Measurements from ENCODE around the gene HEATR5B.
"Not testable (repeated sequence)": the region's sequence is repeated elsewhere in the genome, so short reads cannot be mapped to it uniquely, and the experiment has no call there.

The HEATR5B gene

DNA sequence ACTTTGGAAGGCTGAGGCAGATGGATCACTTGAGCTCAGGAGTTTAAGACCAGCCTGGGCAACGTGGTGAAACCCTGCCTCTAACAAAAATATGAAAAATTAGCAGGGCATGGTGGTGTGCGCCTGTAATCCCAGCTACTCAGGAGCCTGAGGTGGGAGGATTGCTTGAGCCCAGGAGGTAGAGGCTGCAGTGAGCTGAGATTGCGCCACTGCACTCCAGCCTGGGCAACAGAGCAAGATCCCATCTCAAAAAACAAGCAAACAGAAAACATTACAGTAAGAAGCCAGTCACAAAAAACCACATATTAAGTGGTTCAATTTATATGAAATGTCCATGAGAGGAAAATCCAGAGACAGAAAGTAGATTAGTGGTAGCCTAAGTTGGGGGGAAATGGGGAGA lies 105.2 kb downstream of the HEATR5B start:
- DNase-seq: not testable (repeated sequence)

DNA sequence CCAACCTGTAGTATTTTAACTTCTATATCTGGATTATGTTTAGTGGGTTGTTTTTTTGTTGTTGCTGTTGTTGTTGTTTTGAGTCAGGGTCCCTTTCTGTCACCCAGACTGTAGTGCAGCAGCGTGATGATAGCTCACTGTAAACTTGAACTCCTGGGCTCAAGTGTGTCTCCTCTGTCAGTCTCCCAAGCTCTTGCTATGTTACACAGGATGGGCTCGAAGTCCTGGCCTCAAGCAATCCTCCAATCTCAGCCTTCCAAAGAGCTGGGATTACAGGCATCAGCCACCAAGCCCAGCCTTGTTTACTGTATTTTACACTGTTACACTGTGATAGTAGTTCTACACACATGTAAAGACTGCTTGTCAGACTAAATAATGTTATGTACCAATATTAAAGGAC lies 108.1 kb downstream of the HEATR5B start:
- DNase-seq: no peak

DNA sequence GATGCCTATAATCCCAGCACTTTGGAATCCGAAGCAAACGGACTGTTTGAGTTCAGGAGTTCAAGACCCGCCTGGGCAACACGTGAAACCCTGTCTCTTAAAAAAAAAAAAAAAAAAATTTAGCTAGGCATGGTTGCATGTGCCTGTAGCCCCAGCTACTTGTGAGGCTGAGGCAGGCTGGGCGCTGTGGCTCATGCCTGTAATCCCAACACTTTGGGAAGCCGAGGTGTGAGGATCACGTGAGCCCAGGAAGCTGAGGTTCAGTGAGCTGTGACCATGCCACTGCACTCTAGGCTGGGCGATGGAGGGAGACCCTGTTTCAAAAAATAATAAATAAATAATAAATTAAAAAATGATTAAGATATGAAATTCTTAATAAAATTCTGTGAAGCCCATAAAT lies 108.9 kb downstream of the HEATR5B start:
- DNase-seq: no peak

DNA sequence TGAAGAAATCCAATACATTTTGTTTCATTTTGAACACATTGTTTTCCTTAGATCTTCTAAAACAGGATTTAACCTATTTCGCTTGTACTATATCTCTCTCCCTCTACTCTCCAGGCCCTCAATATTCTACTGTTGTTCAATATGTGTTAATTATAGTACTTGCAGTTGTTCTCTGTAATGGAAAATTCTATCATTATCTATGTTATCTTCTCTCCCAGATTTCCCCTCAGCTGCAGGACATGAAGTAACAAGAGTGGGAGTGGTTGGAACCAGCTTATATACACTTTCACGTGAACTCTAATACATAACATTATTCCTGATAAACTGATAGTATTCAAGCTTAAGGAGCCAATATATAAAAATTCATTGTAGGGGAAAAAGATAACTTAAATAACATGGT lies 110.9 kb downstream of the HEATR5B start:
- DNase-seq: no peak

DNA sequence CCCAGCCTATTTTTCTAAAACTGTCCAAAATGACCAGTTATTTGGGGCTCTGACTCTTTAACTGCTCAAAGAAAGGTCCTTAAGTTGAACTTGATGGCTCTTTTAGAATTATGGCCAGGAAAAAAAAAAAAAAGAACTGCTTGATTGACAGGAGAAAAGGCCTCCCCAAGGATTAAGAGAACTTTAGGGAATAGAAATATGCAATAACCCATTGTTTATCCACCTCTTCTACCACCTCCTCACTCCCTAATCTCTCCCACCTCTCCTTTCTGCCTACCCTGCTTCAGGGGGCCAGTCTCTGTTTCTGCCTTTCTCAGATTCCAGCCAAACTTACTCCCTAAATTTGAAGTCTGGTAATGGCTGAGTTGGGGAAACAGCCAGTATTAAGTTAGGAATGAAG lies 112.2 kb downstream of the HEATR5B start:
- no peak for DNase-seq

DNA sequence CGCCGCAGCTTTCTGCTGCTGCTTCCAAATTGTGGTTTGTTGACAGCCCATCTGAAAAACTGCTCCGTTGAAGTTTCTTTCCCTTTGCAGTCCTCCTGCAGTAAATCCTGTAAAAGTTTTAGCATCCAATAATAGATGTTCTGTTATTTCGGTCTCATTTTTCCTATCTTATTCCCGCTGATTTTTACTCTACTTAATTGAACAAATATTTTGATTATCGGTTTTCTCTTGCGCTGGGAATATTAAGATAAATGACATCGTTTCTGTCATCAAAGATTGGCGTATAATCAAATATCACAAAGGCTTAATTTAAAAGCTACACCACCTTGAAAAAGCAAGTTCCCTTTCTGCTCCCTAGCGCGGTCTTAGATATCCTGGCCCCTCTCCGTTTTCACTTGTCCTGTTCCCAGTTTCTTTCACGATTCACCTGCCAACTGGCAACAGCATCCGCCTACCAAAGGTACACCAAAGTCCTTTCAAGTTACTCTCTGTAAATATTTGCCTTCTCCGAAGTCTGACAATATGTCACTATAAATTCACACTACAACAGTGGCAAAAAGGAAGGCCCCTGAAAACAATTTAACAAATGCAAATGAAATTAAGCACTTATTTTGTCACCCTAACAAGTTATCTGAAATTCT lies 116.8 kb downstream of the HEATR5B start:
- no peak for DNase-seq

DNA sequence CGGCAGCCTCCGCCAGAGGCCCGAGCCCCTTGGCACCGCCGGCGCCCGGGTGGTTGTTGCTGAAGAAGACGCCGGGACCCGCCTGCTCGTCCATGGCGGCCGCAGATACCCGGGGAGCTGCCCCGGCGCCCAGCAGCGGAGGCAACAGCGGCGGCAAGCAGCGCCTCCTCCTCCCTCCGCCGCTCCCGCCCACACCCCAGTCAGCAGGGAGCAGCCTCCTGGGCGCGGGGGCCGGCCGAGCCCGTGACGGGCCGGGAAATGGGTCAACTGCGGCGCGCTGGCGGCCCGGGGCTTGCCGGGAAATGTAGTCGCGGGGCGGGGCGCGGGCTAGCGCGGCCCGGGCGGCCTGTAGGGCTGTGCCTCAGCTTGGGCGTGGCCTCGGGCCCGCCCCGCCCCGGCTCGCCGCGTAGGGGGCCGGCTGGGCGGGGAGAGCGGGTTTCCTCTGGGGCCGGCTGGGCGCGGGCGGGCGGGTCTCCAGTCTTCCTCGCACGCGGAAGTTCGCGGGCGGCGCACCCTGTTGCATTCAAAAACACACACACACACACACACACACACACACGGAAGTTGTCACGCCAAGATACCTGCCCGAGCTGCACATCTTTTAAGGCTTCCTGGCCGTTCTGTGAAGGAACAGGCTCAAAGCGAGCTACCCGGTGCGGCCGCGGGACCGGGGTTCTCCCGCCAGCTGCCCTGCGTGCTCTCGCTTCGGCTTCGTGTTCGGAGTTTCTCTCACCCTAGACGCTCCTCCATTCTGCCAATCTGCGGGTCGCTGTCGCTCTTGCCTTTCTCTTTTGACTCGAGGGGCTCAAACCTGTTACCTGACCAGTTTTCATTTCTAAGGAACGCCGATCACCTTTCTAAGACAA lies 117.6 kb downstream of the HEATR5B start, which contains the start of gene STRN:
Gene STRN (minus strand): TSS at position 167 of the 866 bp plus-strand sequence. CDS start 73 bp downstream, at position 94.
- DNase-seq: peak; percentile 97

DNA sequence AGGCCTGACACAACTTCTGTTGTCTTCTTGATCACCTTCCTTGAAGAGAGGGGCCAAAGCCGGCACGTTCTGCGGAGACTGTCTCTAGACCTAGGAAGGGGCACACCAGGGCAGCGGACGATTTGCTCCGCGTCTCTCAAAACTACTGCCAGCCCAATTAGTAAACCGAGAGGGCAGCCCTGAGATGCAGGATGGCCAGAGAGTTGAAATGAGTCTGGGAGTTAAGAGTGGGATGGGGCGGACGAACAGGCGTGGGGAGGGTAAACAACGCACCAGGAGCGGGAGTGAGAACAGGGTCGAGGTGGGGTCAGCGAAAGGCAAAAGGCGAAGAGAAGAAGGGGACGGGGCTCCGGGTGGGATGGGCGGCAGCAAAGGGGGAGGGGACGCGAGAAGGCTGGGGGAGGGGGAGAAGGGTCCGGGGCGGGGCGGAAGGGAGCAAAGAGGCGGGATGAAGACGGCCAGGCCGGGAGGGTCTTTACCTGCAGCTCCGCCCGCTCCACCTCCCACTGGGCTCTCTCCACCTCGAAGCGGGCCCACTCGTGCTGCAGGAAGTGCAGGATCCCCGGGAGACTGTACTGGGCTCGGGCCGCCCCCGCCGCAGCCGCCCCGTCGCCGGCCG lies 118.3 kb downstream of the HEATR5B start:
- no peak for DNase-seq

DNA sequence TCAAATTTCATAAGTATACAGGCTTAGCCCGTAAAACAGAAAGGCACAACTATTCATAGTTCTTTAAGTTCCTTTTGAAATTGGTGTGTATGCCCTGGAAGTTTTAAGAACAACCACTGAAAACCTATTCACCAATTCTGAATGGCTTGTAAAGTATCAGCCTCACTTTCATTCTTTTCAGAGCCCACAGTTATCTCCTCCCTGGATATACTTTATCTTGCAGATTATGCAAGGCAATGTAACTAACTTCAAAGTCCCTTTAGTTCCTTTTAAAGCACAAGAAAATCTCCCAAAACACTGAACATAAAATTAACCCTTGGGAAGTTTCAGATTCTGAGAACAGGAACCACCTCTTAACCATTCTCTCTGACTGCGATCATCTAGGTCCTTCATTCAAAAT lies 119.0 kb downstream of the HEATR5B start:
- no peak for DNase-seq

DNA sequence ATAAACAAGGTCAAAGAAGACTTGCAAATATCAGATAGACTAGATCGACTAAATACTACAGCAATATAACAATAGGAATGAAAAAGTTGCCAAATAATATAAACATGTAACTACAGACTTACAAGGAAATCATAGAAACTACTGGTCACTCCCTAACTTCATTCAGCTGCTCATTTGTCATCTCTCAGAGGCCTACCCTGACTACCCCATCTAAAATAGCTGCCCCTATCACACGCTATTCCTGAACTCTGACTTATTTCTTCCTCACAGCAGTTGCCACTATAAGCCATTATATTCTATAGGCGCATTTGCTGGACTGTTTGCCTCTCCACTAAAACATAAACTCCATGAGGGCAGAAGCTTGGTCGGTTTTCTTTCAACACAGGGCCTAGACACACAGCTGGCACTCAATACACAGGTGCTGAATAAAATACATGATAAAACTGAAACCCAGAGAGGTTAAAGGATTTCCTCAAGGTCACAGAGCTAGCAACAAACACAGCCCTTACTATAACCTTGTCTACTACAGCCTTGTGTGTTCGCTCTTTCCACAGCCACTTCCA lies 119.6 kb downstream of the HEATR5B start:
- DNase-seq: no peak

DNA sequence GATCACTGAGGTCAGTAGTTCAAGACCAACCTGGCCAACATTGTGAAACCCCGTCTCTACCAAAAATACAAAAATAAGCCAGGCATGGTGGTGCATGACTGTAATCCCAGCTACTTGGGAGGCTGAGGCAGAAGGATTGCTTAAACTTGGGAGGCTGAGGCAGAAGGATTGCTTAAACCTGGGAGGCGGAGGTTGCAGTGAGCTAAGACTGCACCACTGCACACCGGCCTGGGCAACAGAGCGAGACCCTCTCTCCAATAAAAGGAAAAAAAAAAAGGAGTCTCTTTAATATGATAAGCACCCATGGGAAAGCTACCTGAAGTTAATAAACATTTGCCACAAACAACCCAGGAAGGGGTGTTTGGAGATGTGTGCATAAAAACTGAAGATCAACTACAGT lies 120.4 kb downstream of the HEATR5B start:
- DNase-seq: no peak

DNA sequence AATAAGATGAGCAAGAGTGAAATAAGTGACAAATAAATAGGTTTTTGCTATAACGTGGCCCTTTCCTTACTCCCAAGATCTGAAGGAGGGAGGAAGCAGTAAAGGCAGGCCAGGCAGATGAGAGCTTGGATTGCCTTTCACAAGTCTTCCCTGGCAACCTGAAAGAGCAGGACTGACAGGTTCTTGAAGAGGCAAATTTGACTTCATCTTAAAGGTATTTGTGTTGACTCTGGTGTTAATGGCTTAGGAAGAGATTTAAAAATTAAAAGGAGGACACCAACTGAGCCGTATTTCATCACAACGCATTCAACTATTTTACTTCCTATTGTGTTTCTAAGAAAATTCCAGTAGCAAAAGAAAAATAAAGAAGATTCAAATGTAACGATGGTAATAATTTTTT lies 121.1 kb downstream of the HEATR5B start:
- DNase-seq: no peak

DNA sequence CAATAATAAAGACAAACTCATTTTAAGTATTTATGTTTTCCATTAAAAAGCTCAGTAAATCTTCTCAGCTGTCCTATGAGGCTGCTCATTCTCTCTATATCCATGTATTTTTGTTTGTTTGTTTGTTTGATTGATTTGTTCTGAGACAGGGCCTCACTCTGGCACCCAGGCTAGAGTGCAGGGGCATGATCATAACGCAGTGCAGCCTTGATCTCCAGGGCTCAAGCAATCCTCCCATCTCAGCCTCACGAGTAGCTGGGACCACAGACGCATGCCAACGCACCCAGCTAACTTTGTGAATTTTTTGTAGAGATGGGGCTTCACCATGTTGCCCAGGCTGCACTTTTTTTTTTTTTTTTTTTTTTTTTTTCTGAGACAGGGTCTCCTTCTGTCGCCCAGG lies 123.4 kb downstream of the HEATR5B start:
- DNase-seq: no peak

DNA sequence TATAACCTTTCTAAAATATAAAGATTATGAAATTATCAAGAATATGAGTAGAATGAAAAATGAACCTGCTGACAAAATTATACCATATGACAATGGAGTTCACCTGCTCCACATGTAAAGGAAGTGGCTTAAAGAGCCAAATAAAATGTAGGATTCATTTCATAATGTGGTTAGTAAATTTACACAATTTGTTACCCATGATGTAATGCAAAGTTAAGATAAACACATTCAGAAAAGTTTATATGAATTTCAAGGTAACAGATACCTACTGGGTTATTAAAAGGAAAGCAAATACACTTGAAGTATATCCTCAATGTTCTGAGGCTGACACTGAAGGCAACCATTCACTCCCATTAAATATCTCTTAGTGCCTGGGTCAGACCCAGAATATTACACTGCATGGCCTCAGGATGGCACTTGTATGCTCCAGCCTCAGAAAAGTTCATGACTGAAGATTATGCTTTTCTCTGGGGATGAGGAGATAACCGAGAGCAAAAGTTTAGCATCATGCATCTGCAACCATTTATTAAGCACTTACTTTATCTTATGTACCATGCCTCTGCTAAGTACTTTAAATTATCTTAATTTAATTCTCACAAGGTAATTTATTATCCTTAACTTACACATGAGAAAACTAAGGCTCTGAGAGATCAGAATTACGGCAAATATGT lies 124.0 kb downstream of the HEATR5B start:
- DNase-seq: no peak

DNA sequence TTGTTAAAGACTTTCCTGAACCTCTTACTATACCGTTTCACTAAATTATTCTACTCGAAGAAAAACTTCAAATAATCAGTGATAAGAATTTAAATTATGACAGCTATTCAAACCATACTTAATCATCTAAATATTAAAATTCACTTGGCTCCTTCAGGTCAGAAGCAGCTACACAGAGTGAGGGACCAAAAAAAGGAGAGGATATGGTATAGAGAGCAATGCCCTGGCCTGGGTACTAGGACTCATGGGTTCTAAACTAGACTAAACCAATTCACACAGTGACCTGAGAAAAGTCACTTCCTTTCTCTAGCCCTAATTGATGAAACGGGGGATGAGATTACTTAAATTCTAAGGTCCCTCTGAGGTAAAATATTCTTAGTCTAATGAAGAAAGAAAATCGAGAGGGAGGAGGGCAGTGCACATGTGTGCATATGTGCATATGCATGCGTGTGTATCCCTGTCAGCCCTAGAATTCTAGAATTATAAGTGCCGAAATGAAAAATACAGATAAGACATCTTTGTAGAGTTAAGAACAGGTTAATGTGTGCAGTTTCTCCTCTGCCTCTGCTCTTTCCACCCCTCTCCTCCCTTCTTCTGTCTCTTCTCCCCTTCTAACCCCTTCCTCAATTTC lies 129.1 kb downstream of the HEATR5B start:
- no peak for DNase-seq

DNA sequence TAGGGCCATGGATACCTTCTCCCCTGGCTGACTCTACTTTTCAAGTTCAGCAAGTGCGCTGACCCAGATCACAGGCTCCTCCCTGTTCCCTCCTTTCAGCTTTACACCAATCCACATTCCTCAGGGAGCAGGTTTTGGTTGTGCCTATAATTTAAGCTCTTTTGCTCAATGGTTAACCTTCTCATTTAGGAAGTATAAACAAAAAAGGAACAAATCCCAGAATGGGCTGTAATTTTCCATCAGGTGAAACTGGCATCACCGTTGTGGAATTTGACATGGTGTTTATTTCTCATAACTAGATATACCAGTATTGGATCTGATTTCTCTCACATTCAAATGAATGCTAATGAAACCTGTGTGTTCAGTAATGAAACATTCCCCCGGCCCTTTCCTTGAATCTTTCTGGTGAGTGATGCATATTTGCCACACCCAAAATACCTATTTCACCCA lies 131.4 kb downstream of the HEATR5B start:
- no peak for DNase-seq

DNA sequence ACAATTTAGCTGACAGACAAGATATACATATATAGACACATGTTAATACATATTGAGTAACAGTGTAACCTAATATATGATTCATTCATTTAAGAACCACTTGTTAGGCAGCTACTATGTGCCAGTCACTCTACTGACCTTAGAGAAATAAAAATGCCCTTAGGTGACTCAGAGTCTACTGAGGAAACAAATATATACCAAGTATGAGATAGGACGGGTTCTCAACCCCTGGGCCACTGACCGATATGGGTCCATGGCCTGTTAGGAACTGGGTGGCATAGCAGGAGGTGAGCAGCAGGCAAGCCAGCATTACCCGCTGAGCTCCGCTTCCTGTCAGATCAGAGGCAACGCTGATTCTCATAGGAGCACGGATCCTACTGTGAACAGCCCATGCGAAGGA lies 132.6 kb downstream of the HEATR5B start:
- DNase-seq: peak; percentile 13

DNA sequence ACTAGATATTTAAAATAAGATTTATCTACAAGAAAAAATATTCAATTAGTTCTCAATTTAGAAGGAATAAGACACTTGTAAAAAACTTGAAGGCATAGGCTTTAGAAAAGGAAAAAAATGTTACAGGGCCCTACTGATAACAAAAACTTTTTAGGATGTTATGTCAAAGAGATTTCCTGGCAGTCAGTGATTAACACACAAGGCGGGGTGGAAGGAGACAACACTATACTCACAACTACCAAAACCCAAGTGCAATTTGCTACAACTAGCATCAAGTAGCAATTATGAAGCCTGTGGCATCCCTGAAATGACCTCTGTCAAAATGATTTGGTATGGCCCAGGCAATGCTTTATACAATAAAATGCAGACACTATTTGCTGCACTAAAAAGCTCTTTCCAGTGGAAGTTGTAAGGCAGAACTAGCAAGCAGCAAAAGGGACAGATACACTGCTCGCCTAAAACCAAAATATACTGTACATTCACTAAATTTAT lies 133.1 kb downstream of the HEATR5B start:
- DNase-seq: no peak

DNA sequence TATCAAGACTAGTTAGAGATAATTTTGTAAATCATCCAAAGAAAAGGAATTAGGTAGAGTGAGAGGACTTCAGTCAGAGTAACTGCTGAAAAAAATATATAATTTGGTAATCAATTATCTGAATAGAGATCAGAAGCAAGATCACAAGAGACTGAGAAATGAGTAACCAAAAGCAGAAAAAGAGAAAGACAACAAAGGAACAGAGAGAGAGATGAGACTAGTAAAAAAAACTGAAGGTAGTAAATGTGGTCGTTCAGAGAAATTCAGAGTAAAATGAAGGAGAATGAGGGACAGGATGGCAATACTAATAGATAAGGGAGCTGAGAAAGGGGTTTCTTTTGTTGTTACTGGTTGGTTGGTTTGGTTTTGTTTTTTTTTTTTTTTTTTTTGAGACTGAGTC lies 134.3 kb downstream of the HEATR5B start:
- no peak for DNase-seq

DNA sequence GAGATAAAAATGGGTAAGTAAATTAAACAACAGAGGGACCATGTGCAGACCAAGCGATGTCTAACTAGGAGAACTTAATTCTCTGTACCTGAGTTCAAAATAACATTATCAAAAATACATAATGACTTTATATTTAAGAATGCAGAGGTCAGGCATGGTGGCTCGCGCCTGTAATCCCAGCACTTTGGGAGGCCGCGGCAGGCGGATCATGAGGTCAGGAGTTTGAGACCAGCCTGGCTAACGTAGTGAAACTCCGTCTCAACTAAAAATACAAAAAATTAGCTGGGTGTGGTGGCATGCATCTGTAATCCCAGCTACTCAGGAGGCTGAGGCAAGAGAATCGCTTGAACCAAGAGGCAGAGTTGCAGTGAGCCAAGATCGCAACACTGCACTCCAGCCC lies 138.9 kb downstream of the HEATR5B start:
- DNase-seq: not testable (repeated sequence)

DNA sequence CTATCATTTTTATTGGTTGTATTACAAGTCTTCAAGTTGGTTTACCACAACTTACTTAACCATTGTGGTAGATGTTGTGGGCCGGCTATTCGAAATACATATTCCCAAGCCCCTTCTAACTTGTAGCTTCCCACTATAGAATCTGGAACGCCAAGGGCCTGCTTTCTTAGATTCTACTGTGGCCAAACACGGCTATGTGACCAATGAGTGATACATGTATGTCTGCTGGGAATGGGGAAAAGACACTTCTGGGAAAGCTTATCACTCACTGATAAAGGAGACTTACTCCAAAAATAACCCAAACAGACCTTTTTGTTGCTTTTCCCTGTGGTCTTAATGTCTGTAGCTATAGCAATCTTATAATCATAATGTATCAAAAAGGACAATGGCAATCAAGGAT lies 142.3 kb downstream of the HEATR5B start:
- DNase-seq: no peak

DNA sequence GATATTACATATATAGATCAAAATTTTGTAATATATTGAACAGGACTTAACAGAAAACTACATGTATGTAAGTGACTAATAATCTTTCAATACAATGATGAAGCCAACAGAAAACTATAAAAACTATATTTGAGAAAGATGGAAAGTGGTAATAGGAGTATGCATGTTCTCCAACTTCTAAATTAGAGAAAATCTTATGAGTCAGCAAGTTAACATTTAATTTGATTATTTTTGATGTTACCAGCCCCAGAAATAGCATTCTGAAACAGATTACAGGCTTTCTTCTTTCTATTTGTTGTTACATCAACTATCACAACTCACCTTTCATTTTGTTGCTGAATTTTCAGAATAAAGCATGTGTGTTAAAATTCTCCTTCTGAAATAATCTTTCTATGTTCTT lies 147.6 kb downstream of the HEATR5B start:
- DNase-seq: not testable (repeated sequence)

Measured in fibroblast of skin of scalp (primary cell).